GM20000 (cell line): Measurements from ENCODE around the gene TMEM54.

Experiments
- DNase-seq: peaks from one replicate; pipeline ENCODE4 v3.0.0; 2012; ENCODE audit warnings: low spot score
- TF ChIP-seq, protein P1 (sequence below): IDR thresholded peaks from 2 replicates; pipeline ENCODE4 v1.5.1; 2012; ENCODE audit warnings: mild to moderate bottlenecking, control low read depth; ENCODE audit errors: extremely low read depth, missing control alignments

Gene TMEM54

DNA sequence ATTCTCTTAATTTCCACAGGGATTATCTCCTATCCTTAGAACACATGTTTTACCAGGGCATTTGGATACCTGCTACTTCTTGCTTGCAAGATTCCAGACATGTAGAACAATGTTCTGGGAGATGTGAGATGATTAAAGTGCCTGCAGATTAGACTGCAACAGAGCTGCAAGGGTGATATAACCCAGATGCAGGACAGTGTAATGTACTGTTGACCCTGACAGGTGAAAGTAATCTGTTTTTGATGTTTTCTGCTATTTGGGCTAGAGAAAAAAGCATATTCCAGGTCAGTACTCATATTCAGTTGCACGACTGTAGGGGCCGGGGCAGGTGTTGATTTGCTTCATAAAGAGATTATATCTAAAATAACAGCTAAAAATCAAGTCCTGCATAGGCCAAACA is 27.1 kb upstream of the TMEM54 start:
- DNase-seq: no peak
- TF ChIP-seq, protein P1, sequence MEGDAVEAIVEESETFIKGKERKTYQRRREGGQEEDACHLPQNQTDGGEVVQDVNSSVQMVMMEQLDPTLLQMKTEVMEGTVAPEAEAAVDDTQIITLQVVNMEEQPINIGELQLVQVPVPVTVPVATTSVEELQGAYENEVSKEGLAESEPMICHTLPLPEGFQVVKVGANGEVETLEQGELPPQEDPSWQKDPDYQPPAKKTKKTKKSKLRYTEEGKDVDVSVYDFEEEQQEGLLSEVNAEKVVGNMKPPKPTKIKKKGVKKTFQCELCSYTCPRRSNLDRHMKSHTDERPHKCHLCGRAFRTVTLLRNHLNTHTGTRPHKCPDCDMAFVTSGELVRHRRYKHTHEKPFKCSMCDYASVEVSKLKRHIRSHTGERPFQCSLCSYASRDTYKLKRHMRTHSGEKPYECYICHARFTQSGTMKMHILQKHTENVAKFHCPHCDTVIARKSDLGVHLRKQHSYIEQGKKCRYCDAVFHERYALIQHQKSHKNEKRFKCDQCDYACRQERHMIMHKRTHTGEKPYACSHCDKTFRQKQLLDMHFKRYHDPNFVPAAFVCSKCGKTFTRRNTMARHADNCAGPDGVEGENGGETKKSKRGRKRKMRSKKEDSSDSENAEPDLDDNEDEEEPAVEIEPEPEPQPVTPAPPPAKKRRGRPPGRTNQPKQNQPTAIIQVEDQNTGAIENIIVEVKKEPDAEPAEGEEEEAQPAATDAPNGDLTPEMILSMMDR: no peak

DNA sequence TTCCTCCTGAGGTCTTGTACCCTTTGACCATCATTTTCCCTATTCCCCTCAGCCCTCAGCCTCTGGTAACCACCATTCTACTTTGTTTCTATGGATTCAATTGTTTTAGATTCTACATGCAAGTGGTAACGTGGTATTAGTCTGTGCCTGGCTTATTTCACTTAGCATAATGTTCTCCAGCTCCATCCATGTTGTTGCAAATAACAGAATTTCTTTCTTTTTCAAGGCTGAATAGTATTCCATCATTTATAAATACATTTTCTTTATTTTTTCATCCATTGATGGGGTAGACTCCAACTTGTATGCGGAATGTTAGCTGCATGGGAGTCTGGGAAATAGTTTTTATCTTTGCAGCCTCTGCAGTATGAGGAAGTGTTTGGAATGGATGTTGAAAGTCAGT is 26.3 kb upstream of the TMEM54 start:
- no peak for DNase-seq
- TF ChIP-seq, protein P1: no peak

DNA sequence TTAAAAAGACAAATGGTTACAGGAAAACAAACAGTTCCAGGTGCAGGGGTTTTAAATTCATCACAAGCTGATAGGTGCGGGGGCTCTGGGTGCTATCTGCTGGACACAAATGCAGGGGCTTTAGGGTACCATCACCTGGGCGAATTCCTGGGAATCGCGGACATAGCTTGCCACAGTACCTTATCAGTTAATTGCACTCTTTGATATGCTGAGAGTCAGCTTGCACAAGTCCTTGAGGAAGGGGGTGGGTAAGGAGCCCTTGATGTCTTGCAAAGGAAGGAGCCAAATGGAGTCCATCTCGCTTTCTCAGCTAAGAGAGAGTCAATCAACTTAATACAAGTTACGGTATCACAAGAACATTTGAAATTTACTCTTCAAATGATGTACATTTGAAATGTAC is 25.4 kb upstream of the TMEM54 start:
- TF ChIP-seq, protein P1: no peak
- DNase-seq: no peak

DNA sequence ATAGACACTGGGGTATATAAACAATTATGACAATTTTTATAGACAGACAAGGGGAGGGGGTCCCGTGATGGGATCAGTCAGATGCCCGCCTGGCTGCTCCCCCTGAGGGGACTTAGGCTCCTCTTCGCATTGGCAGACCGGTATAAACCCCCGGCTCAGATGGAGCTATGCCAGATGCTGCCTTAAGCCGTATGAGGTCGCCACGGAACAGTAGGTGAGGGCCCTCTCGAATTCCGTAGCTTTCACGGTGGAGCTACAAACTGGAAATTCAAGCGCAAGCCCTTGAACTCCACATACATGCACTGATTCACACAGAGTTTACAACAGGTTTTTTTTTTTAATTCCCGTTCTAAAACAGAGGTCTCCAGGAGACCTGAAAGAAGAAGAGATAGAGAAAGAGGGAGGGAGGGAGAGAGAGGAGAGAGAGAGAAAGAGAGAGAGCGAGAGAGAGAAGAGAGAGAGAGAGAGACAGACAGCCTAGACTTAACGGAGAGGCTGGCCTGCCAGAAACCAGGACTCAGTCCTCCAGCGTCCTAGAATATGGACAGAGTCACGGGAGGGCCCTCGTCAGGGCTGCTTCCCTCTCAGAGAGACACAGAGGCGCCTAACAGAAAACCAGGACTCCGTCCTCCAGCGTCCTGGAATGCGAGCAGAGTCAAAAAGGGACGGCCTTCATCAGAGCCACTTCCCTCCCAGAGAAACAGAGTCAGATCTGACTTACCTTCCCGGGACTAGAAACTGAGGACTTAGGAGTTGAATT is 24.4 kb upstream of the TMEM54 start:
- TF ChIP-seq, protein P1: peak; percentile 4
- DNase-seq: no peak

DNA sequence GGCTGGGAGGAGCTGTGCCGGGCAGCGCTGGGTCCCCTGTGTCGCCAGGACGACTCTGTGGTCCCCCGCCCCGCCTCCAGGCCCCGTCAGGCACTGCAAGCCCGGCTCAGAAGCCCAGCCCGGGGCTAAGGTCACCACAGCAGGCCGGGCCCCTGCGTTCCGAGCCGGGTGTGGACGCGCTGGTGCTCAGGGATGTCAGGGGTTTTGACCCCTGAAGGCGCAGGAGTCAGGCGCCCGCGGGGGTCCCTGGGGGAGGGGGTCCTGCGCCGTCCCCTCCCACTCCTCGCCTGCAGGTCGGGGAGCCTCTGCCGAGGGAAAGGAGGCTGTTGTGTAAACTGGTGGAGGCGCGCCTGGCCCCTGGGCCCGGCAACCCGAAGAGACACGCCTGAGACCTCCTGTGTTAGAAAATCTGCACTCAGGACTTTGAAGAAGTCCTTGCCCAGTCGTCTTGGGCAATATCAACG is 23.7 kb upstream of the TMEM54 start:
- no peak for DNase-seq
- TF ChIP-seq, protein P1: no peak

DNA sequence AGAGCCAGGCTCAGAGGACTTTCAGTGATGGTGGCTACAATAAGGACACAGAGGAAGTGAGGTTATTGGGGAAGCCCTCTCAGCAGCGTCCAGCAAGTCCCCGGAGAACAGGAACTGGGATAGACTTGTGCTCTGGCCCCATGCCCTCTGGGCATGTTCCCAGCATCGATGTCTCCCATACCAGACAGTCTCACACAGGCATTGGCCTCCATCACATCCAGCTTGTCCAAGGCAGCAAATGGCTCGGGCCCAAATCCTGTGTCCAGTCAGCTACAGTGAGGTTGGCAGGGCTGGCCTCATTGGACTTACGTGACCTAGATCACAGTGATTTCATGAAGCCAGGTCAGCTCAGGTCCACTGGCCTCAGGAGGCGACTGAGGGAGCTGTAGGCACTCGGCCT is 19.6 kb upstream of the TMEM54 start:
- no peak for DNase-seq
- TF ChIP-seq, protein P1: no peak

DNA sequence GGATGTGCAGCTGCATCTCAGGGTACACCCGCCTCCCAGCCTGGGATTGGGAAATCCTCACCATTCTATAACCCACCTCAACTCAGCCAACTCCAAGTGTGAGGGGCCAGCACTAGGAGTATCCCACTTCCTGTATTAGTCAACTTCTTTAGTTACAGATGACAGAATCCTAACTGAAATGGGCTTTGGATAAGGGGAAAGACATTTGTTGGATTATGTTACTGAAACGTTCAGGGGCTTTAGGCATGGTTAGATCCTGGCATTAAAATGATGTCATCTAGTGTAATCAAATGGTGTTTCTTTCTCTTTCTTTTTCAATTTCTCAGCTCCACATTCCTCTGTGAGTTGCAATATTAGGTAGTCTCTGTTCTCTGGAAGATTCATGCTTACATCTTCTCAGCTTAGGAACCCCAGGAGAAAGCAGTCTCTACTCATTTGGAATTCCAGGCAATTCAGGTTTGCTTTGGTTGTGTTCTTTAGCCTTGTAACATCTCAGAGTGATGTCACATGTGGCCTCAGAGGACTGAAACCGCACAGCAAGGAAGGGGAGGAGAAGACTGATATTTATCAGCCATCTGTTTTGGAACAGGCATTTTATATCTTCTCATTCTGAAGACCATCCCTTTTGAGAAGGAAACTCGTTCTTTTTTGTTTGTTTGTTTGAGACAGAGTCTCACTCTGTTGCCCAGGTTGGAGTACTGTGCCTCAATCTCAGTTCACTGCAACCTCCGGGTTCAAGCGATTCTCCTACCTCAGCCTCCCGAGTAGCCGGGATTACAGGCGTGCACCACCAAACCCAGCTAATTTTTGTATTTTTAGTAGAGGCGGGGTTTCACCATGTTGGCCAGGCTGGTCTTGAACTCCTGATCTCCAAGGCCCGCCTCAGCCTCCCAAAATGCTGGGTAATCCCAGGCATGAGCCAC is 18.9 kb upstream of the TMEM54 start:
- no peak for DNase-seq
- TF ChIP-seq, protein P1: no peak
